GM12878 (cell line): ENCODE data around the gene CALCR. TPM values are rescaled to one million over a fixed set of nuclear protein-coding genes. Genes with fewer than 3 reads are reported as not detected.

Experiments
- microRNA counts: library from miRNA; unstranded; fragments of <30 nt; microRNA quantifications from one replicate; lab custom pipeline; 2016
- microRNA-seq: library from miRNA; unstranded; fragments of <30 nt; microRNA quantifications from one replicate; pipeline ENCODE4, GENCODE V29; 2018
- polyA plus RNA-seq, 11 experiments: library from polyadenylated mRNA; depleted of rRNA in 4 of 11; unstranded in 6 of 11; stranded (reverse) in 5 of 11; fragments of >200 nt; fragmentation: Nextera tagmentation in 4 of 11; fragmentation: Illumina TruSeq in 1 of 11; extraction: Ambion mirVana in 4 of 11; extraction: Trizol in 1 of 11; gene quantifications; 1 replicate in 1 of 11; 2 replicates in 10 of 11; pipeline versions ENCODE4 v1.2.1 to v1.2.3, GENCODE V29; 2011 to 2016; ENCODE audit warnings: inconsistent platforms in 2 of 11, missing spikeins in 2 of 11, low read depth in 1 of 11
- small RNA-seq: library from RNA; depleted of rRNA; stranded (forward); fragments of <200 nt; gene quantifications from one replicate; pipeline ENCODE3, GENCODE V24; 2014
- total RNA-seq, 4 experiments: library from RNA; depleted of rRNA in 3 of 4; stranded (reverse); fragments of >200 nt in 3 of 4; fragmentation: Illumina TruSeq in 1 of 4; extraction: Trizol in 1 of 4; gene quantifications; 2 replicates each; pipeline versions ENCODE4 v1.2.1 to v1.2.3, GENCODE V29; 2013 to 2021

The CALCR gene
- total and polyA plus RNA-seq, 10 of the 15 experiments (the other 5 are each of a cell fraction or from before 2014, with no cell fraction given), result not detected

MicroRNAs within 50 kb of the gene (microRNA counts, 767-probe panel; counts per million panel counts)
- microRNA hsa-miR-489 (lab: Ali Mortazavi, UCI) (2,452 counts per million, percentile 83 among the panel's probes with 10 or more counts), microRNA hsa-miR-653 (lab: Ali Mortazavi, UCI) (55.3 counts per million)

Small RNA genes within 50 kb of the gene (microRNA-seq; reads per million reads assigned to microRNA genes)
- not detected for gene MIR489
- not detected for gene MIR653

Small RNA genes within 50 kb of the gene (small RNA-seq; reads per million reads assigned to genes)
- gene MIR489 (not detected), gene MIR653 (not detected)
